ENCODE measurements around the gene PDCD1. TPM values are rescaled to one million over a fixed set of nuclear protein-coding genes. Genes with fewer than 3 reads are reported as not detected.

The PDCD1 gene
- total RNA-seq, 1 experiment from 2014 or later, result not detected

DNA sequence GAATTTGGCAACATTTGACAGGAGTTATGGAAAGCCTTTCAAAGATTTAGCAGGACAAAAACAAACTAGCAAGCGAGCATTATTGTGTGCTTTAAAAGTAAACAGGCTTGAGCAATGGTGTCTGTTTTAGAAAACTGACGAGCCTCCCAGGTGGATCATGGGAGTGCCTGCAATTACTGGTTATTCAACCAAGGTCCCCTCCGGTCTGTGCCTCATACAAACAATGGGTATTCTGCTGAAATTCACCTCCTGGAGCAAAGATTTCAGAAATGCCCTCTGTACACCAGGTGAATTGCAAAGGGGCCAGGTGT, 33.2 kb upstream of the PDCD1 start:
- CTCF ChIA-PET, result no interaction called here
- intact Hi-C loops (cut with micrococcal nuclease; ENCODE audit: unreplicated experiment), result no loop called here
- Mint-ChIP-seq H3K4me1 (ENCODE audit: low read depth, unreplicated experiment) (no peaks in the 10 kb centered on the region), H3K4me3 (ENCODE audit: low read depth, unreplicated experiment) (no peak overlapping the region), H3K27me3 (ENCODE audit: unreplicated experiment) (no peaks in the 10 kb centered on the region), H3K9me3 (ENCODE audit: low read depth, unreplicated experiment) (no peaks in the 10 kb centered on the region), H3K27ac (ENCODE audit: unreplicated experiment) (no peak overlapping the region), H3K36me3 (ENCODE audit: insufficient read depth, unreplicated experiment) (peaks cover 4% of the 10 kb centered on the region)
- DNase-seq, result no peak
- no TSS peak for BruUV-seq (replicated peaks)
- no peak for TF ChIP-seq CTCF (IDR thresholded peaks at IDR 0.05; ENCODE audit: unreplicated experiment)

DNA sequence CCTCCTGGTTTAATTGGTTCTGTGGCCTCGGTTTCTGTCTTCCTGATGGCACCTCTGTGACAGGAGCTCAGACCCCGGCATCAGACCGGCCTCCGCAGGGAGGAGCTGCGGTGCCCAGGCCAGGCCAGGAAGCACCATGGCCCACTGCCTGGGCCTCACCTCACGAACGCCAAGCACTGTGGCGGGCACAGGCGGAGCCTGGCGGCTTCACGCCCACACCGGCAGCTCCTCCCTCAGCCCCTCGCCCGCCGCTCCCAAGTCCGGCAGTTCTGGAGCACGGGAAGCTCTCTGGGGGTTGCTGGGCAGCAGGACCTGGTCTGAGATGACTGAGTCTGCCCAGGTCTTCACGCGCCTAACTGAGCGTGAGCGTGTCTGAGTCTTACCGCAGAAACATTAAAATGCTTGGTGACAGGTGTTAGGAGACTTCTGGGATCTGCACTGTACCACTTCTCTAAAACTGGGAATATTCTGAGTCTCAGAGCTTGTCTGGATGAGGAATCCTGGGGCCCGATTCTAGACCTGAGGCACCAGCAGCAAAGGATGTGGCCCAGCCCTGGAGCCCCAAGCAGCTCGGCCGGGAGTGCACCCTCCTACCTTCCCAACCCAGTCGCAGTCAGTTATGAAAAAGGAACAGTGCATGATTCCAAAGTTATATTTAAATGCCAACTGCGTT, 32.8 kb upstream of the PDCD1 start:
- DNase-seq, result no peak
- Mint-ChIP-seq H3K4me3 (ENCODE audit: low read depth, unreplicated experiment) (no peak overlapping the region), H3K27me3 (ENCODE audit: unreplicated experiment) (no peaks in the 10 kb centered on the region), H3K36me3 (ENCODE audit: insufficient read depth, unreplicated experiment) (peaks cover 4% of the 10 kb centered on the region), H3K4me1 (ENCODE audit: low read depth, unreplicated experiment) (no peaks in the 10 kb centered on the region), H3K27ac (ENCODE audit: unreplicated experiment) (no peak overlapping the region), H3K9me3 (ENCODE audit: low read depth, unreplicated experiment) (no peaks in the 10 kb centered on the region)
- intact Hi-C loops (cut with micrococcal nuclease; ENCODE audit: unreplicated experiment), result no loop called here
- BruUV-seq (replicated peaks), result no TSS peak
- CTCF ChIA-PET, result no interaction called here
- TF ChIP-seq CTCF (IDR thresholded peaks at IDR 0.05; ENCODE audit: unreplicated experiment), result no peak

- no peak for TF ChIP-seq CTCF (IDR thresholded peaks at IDR 0.05; ENCODE audit: unreplicated experiment)
- H3K27me3 Mint-ChIP-seq (ENCODE audit: unreplicated experiment), result no peaks in the 10 kb centered on the region
- CTCF ChIA-PET, result no interaction called here
- DNase-seq, result no peak
- no TSS peak for BruUV-seq (replicated peaks)
- peaks cover 4% of the 10 kb centered on the region for H3K36me3 Mint-ChIP-seq (ENCODE audit: insufficient read depth, unreplicated experiment)
- H3K4me3 Mint-ChIP-seq (ENCODE audit: low read depth, unreplicated experiment), result no peak overlapping the region
- intact Hi-C loops (cut with micrococcal nuclease; ENCODE audit: unreplicated experiment), result no loop called here
- H3K4me1 Mint-ChIP-seq (ENCODE audit: low read depth, unreplicated experiment), result no peaks in the 10 kb centered on the region
- no peaks in the 10 kb centered on the region for H3K9me3 Mint-ChIP-seq (ENCODE audit: low read depth, unreplicated experiment)
- no peak overlapping the region for H3K27ac Mint-ChIP-seq (ENCODE audit: unreplicated experiment)
Measured at GRCh38 chr2:241890524-241891235, 32.0 kb upstream of the PDCD1 start.

DNA sequence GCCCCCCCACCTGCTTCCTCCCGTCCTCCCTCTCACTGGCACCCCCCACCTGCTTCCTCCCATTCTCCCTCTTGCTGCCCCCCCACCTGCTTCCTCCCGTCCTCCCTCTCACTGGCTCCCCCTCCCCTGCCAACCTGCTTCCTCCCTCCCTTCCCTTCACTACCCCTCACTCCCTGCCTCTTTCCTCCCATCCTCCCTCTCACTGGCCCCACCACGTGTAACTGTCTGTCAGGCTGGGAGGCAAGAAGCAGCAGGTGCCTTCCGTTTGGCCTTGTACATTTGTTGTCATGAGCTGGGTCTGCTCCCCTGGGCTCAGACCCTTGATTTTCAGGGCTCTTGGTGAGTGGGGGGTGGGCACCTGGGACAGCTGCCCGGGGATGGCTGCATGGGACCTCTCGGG, 29.9 kb upstream of the PDCD1 start:
- TF ChIP-seq CTCF (IDR thresholded peaks at IDR 0.05; ENCODE audit: unreplicated experiment), result no peak
- H3K9me3 Mint-ChIP-seq (ENCODE audit: low read depth, unreplicated experiment), result no peaks in the 10 kb centered on the region
- peaks cover 4% of the 10 kb centered on the region for H3K36me3 Mint-ChIP-seq (ENCODE audit: insufficient read depth, unreplicated experiment)
- intact Hi-C loops (cut with micrococcal nuclease; ENCODE audit: unreplicated experiment), result no loop called here
- H3K27ac Mint-ChIP-seq (ENCODE audit: unreplicated experiment), result no peak overlapping the region
- H3K4me3 Mint-ChIP-seq (ENCODE audit: low read depth, unreplicated experiment), result no peak overlapping the region
- H3K27me3 Mint-ChIP-seq (ENCODE audit: unreplicated experiment), result no peaks in the 10 kb centered on the region
- DNase-seq, result no peak
- CTCF ChIA-PET, result no interaction called here
- no peaks in the 10 kb centered on the region for H3K4me1 Mint-ChIP-seq (ENCODE audit: low read depth, unreplicated experiment)
- BruUV-seq (replicated peaks), result no TSS peak

Data from Calu3 (cell line).